HG03095 (cell line): ENCODE measurements around the gene HOMER3.
"Not testable (repeated sequence)": the region's sequence is repeated elsewhere in the genome, so short reads cannot be mapped to it uniquely, and the experiment has no call there.

Experiments
- ATAC-seq: cut with Tn5 transposase; IDR thresholded peaks from one replicate; pipeline ENCODE4 v1.9.1; 2021; ENCODE audit warnings: moderate library complexity; ENCODE audit not compliant: unreplicated experiment

HOMER3 gene

DNA sequence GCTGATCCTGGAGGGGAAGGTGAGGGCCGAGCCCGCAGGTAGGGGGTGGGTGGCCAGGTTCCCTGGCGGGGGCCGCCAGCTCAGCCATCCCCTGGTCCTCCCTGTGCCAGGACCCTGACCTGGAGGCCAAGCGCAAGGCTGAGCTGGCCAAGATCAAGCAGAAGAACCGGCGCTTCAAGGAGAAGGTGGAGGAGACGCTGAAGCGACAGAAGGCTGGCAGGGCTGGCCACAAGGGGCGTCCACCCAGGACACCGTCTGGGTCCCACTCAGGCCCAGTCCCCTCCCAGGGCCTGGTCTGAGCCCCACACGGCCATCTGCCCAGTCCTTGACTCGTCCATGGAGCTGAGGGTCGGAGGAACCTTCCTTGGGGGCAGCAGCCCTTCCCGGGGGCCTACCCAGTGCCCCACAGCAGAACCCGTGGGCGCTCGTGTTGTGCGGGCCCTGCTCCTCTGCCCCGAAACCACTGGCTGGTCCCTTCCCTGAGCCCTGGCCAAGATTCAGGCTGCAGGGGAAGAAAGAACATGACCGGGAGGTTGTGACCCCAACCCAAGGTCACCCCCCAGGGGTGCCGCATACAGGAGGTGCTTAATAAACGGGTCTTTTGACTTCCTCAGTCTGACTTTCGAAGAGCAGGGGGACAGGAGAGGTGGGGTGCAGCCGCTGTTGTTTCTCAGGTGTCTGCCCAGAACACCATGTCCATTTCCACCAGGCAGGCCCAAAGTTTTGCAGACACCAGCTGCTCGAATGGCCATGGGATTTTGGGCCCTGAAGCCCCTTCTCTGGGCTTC lies 12.8 kb downstream of the HOMER3 start:
- no peak for ATAC-seq

DNA sequence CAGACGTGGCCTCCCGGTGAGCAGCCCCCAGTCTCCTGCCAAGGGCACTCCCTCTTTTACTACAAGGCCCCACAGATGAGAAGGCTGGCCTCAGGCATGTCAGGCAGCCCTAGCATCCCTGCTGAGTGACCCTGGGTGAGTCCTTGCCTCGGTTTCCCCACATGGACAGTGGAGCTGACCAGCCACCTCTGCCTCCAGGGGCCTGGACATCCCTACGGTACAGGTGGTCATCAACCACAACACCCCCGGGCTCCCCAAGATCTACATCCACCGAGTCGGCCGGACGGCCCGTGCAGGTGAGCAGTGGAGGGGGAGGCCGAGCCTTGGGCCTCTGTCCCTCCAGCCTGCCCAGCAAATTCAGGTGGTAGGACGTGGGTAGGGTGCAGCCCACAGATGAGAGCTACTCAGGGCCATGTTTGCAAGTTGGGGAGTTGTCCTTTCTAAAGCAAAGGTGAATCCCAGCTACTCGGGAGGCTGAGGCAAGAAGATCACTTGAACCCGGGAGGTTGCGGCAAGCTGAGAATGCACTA lies 16.3 kb downstream of the HOMER3 start:
- ATAC-seq, result no peak

DNA sequence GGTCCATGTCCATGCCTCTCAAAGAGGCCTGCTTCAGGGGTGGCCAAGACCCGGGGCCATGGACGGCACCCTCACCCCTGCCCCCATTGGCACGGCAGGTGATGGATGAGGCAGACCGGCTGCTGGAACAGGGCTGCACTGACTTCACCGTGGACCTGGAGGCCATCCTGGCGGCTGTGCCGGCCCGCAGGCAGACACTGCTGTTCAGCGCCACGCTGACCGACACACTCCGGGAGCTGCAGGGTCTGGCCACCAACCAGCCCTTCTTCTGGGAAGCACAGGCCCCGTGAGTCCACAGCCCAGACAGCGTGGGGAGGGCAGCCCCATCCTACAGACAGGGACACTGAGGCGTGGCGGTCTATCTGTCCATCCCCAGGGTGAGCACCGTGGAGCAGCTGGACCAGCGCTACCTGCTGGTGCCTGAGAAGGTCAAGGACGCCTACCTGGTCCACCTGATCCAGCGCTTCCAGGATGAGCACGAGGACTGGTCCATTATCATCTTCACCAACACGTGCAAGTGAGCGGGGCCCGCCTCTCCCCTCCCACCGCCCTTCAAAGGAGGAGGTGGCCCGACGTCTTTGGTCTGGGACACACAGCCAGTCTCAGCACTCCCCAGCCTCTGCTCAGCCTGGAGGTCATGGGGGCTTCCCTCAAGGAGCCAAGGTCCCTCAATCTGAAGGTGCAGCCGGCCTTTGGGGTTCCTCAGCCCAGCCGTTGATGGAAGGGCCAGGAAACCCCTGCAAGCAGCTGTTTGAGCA lies 18.6 kb downstream of the HOMER3 start:
- ATAC-seq, result no peak

DNA sequence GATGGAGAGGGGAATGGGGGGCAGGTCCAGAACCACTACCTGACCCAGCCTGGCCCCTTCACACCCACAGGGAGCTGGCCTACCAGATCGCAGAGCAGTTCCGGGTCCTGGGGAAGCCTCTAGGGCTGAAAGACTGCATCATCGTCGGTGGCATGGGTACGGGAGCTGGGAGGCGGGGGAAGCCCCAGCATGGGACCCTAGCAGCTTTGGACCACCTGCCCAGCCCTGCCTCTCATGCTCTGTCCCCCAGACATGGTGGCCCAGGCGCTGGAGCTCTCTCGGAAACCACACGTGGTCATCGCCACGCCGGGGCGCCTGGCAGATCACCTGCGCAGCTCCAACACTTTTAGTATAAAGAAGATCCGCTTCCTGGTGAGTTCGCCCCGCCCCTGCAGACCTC lies 19.4 kb downstream of the HOMER3 start:
- no peak for ATAC-seq

DNA sequence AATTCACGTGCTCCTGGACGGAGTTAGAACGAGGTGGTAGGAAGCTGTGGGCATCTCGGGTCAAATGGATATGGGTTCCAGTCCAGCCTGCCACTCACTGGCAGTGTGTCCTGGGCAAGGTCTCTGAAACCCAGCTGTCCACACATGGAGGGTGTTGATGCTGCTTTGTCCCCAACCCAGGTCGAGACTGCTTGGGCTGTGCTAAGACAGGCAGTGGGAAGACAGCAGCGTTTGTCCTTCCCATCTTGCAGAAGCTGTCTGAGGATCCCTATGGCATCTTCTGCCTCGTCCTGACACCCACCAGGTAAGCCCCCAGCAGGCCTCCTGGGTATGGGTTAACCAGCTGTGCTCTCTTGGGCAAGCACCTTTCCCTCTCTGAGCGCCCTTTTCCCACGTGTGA lies 20.6 kb downstream of the HOMER3 start:
- ATAC-seq, result no peak

DNA sequence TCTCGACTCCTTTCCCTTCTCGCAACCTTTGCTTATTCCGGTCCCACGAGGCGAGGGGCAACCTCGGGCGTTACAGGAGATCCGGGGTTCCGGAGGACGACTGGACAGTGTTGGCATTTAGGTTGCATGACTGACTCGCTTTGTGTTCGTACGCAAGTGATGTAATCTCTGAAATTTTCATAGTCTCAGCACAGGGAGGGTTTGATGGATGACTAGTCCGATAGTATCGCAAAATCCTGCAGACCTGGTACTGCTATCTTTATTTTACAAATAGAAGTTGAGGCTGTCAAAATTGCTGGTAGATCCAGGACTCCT lies 21.2 kb downstream of the HOMER3 start:
- no peak for ATAC-seq

DNA sequence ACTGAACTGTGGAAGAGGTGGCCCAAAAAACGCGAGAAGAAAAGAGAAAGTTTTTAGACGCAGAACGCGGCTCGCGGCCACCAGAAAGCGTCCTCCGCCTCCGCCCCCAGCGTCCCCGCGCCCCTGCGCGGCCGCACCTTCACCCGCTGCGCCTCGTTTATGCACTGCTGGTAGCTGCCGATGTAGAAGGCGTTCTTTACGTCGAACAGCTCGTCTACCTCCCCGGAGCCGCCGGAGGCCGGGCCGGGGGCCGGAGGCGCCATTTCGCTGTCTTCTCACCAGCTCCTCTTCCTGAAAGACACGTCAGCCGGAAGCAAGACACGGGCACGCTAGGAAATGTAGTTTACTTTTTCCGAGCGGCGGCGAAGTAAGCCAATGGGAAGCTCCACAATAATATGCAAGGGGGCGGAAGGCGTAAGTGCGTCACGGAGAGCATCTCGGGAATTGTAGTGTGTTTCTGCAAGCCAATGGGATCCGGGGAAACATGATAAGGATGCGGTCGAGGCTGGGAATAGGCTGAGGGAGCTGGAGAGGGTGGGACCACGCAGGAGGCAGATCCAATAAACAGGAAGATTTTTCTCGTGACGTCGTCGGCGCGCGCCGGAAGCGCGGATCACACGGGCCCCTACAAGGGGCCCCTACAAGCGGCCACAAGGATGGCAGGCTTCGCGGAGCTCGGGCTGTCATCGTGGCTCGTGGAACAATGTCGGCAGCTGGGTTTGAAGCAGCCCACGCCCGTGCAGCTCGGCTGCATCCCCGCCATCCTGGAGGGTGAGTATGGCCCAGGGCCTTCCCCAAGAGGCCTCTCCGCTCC lies 21.7 kb downstream of the HOMER3 start, which contains the start of the genes COPE and DDX49:
Gene COPE (minus strand): TSS at position 302 of the 814 bp plus-strand sequence. CDS start 39 bp downstream, at position 263.
Gene DDX49 (plus strand): TSS at position 630 of the 814 bp plus-strand sequence. CDS start 27 bp downstream, at position 657.
- peak; percentile 72 for ATAC-seq

DNA sequence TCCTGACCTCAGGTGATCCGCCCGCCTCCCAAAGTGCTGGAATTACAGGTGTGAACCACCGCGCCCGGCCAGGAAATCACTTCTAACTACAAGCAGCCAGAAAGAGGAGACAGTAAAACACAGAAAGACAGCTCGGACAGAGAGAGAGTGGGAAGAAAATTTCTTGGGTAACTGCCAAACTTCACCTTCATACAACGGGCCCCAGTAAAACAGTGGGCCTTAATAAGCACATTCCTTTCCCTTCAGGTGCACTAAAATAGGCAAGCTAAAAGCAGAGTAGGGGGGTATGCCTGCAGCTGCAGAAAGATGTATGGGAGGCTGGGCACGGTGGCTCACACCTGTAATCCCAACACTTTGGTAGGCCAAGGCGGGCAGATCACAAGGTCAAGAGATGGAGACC lies 23.4 kb downstream of the HOMER3 start:
- ATAC-seq, result not testable (repeated sequence)

DNA sequence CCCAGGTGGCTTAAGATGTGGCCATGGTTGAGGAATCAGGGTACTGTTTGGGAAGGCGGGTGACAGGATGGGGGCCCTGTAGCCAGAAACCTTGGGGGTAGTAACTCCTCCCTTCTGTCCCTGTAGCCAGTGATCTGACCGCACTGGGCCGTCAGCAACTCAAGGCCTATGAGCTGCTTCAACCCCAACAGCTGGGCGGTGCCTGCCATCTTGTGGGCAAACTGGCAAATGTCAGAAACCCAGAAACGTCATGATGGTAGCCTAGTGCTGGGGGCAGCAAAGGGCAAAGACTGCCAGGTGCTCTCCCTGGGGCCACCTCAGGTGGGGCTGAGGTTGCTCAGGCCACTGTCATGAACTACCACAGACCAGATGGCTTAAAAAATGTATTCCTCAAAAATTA lies 25.4 kb downstream of the HOMER3 start:
- ATAC-seq, result no peak

DNA sequence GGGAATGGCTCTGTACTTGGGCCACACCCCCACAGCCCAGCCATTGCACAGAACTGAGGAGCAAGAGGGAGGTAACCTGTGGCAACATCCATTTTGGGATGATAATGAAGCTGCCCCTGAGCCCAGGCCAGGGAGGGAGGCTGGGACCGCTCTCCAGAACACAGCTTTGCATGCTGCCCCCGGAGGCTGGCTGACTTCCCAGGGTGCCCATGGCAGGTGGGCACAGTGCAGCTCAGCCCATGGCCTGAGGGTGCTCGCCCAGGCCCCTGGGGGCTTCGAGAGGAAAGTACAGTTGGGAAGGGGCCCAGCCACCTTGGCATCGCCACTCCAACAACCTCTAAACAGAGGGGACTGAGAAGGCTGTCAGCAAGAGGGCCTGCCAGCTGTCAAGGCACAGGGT lies 27.6 kb downstream of the HOMER3 start:
- no peak for ATAC-seq

DNA sequence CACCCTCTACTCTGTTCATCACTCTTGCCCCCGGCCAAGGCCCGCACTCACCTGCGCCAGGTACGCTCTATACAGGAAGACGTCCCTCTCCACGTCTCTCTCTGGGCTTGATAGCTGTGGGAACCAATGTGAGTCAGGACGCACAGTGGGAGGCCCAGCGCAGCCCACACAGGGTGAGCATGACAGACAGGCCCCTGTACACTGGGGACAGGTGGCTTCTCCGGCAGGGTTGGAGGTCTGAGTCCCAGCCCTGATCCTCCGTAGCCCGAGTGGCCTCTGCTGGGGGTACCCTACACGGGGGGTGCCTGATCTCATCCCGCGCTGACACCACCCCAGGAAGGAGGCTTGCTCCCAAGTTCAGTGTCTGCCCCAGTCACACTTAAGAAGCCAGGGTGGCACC lies 28.1 kb downstream of the HOMER3 start:
- ATAC-seq, result no peak

DNA sequence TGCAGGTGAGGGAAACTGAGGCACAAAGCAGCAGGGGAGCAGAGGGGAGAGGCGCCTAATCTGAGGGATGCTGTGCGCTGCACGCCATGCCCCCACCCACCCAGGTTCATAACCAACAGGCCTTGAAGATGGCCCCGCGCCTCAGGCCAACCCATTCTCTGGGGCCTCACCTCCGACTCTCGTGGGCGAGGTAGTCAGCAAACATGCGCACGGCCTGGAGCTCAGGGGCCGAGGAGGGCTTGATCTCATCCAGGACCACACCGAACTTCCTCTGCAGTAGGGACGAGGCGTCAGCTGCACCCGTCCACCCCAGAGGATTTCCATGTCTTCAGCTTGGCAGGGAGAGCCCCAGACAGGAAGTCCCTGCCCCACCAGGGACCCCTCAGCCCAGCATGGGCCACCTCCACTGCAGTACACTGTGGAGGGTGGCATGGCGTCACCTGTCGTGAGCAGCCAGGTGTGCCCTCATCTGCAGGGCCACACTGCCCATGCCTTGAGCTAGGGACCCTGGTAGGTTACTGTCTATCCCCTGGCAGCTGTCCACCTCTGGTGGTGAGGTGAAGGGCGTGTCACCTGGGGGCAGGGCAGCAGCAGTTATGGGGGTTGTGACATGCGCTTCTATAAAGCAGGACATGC lies 30.1 kb downstream of the HOMER3 start:
- ATAC-seq, result no peak

DNA sequence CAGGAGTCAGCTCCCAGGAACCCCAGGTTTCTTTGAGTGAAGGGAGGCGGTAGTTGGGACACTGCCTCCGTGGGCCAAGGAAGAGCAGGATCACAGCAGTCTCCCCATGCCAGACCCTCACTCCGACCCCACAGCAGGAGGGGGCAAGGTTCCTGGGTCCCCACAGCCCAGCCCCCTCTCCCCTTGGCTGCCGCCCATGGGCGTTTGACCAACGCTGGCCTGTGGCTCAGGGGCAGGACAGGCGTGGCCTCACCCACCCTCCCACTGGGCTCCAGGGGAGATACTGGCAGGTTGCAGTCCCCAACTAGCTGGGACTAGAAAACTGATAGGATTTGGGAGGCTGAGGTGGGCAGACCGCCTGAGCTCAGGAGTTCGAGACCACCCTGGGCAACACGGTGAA lies 31.0 kb downstream of the HOMER3 start:
- no peak for ATAC-seq

DNA sequence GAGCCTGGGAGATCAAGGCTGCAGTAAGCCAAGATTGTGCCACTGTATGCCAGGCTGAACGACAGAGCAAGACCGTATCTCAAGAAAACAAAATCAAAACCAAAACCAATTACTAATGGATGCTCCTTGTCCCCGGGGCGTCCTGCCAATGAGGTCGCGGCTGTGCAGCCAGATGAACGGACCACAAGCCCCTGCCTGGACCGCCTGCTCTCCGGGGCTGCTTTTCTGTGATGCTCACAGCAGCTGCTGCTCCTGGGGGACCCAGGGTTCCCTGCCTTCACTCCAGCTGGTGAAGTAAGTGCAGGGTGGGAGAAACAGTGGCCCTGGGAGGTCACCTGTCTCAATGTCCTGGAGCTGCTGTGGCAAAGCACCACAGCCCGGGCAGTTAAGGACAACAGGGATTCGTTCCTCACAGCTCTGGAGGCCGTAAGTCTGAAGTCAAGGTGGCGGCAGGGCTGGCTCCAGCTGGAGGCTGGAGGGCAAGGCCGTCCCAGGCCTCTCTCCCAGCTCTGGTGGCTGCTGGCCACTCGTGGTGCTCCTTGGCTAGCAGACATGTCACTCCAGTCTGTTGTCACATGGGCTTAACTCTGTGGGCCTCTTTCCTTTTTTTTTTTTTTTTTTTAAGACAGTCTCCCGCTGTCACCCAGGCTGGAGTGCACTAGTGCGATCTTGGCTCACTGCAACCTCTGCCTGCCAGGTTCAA lies 31.9 kb downstream of the HOMER3 start:
- no peak for ATAC-seq

DNA sequence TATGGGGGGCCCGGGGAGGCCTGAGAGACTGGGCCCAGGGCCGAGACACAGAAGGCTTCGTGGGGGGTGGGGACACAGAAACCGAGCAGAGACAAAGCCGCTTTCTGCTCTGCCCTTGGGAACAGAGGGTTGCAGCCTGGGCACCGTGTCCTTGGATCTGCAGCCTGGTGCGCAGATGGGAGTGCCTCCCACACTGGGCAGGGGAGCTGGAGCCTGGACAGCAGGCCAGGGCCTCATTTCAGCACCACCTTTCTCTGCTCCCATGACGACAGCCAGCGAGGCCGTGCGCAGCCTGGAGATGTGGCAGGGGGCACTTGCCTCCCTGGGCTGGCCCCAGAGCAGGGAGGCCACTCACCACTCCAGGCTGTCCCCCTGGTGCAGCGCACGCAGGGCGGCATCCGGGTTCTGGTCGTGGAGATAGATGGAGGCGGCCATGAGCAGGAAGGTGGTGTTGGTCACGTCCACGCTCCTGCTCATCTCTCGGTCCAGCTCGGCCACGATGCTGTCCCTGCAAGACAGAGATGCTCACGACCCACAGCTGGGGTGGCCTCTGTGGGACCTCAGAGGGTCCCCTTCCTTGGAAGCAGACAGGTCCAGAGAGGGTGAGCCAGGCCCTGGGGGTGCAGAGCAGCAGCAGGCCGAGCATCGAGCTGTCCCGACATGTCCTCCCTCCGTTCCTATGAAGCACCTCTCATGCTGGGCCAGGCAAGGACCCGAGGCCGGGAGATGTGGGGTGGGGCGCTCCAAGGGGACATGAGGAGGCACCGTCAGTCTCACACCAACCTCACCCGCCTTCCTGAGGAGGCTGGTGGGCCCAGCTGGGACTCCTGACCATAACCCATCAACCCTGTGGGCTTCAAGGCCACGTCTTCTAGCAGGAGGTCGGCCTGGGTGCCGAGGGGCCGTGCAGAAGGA lies 34.2 kb downstream of the HOMER3 start:
- no peak for ATAC-seq

DNA sequence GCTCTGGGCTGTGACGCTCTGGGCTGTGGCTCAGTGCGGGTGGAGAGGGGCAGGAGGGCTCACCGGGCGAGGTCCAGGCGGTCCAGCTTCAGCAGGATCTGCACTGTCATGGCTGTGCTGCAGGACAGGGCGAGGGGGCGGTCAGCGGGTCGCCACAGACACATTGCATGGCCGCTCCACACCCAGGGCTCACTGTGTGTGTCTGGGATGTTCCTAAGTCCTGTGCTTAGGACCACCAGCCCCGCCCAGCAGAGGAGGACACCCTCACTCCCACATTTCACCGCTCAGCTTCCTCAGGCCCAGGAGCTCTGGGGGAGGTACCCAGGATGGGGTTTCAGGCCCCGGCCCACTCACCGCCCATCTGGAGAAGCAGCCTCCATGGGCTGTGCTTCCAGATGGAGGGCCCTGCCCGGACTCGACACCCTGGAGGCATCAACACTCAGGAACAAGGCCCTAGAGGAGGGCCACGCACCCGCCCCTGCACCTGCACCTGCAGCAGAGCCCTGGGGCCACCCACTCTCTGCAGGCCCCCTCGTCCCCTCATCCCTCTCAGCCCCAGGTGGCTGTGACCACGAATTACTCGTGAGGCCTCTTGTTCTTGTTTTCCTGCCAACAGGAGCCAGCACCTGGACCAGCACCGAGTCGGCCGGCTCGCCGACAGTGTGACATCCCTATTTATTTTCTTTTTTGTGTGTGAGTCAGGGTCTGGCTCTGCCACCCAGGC lies 35.3 kb downstream of the HOMER3 start:
- ATAC-seq, result no peak

DNA sequence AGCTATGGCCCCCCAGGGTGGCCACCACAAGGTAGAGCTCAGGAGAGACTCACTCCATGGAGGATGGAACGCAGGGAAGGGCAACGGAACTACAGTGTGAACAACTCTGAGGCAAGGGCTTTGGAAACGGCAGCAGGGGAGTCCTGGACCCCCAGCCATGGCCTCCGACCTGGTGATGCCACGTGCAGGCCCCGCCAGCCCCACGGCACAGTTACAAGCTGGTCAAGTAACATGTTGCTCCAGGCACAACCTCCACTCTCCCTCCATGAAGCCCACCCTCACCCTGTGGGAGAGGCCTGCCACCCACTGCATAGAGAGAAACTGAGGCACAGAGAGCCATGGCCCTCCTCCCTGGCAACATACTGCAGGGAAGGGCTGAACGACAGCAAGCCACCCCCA lies 36.0 kb downstream of the HOMER3 start:
- ATAC-seq, result no peak

DNA sequence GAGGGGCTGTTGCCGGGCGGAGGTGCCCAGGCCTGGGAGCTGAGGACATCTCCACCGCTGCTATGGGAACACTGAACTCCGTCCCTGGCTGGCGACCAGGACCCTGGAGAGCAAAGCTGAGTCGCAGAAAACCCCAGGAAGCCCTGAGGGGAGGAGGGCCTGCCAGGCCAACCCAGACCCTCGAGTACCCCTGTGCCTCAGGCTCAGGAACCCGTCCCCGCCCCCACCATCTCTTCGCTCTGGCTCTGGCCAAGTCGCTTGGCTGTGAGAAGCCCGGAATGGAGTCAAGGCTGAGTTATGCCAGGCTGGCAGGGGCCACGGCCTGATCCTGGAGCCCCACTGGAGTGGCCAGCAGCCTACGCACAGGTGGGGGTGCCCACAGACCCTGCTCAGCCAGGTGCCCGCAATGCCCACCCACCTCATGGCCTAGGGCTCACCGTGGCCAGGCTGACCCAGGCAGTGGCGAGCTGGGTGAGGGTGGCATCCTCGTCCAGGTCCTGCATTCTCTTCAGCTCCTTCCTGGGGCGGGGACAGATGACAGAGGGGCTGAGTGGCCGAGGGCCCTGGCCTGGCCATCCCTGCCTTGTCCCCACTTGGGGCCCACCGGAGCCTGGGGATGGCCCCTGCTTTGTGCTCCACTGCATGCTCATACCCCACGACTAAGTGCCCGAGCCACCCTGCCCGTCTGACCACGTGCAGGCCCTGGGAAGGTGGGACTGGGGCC lies 36.5 kb downstream of the HOMER3 start:
- ATAC-seq, result no peak
